HG03095 (cell line): ENCODE measurements around the gene NVL.
A peak's percentile ranks its signal among the peaks of the same experiment; 100 is the strongest.
"Not testable (repeated sequence)": the region's sequence is repeated elsewhere in the genome, so short reads cannot be mapped to it uniquely, and the experiment has no call there.

ENCODE experiments used
- ATAC-seq: cut with Tn5 transposase; IDR thresholded peaks from one replicate; pipeline ENCODE4 v1.9.1; 2021; ENCODE audit warnings: moderate library complexity; ENCODE audit not compliant: unreplicated experiment

Gene NVL

DNA sequence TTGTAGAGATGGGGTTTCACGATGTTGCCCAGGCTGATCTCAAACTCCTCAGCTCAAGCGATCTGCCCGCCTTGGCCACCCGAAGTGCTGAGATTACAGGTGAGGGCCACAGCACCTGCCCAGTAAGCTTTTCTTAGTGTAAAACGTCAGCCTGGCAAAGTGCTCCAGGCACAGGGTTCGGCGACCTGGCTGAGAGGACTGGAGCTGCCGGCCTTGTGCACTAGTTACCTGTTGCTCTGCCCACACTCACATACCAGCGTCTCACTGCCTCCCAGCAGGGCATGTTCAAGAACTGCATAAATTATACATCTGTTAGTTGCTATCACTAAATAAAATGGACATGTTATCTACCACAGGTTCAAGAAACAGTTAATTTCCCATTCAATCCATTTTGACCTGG is 91.8 kb downstream of the NVL start:
- no peak for ATAC-seq

DNA sequence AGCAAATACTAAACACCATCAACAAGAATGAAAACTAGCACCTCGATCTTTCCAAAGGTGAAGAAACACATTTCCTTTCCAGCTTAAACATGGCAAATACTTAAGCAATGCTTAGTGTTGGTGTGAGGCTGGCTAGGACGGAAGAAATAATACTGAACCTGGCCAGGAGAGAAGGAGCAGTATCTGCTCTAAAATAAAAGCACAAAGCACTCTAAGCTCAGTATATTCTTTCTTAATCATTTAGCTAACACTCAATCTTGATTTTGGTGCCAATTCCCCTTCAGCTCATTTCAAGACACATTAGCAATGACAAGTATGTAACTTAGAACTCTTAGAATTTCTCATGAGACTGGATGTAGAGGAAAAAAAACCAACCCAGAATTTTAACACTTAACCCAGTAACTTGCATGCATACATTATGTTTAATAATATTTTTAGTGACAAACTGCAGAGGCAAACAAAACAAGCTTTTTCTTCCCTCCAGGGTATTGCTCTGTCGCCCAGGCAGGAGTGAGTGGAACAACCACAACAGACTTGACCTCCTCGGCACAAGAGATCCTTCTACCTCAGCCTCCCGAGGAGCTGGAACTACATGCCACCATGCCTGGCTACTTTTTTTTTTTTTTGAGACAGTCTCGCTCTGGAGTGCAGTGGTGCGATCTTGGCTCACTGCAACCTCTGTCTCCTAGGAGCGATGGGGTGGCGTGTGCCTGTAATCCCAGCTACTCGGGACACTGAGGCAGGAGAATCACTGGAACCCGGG is 92.7 kb downstream of the NVL start:
- no peak for ATAC-seq

DNA sequence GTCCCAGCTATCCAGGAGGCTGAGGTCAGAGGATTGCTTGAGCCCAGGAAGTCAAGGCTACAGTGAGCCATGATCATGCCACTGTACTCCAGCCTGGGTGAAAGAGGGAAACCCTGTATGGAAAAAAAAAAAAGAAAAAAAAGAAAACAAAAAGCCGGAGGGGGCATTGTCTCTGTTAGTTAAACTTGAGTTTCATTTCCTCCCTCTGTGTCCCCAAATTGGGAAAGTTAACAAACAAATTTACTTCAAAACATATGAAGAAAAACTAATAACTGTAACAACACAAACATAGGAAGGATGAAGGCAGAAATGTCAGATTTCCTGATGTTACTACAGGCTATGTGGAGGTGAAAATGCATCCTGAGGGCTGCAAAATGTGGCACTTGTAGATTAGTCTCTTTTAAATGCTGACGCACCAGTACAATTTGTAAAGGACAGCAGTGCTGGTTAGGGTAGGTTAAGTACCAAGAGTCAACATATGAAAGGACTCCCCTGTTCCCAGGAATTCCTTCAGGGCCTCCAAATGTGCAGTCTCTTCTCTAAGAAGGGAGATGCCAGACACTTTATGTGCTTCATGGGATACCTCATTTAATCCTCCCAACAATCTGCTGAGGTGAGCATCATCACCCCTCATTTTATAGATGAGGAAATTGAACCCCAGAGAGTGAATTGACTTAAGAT is 94.0 kb downstream of the NVL start:
- ATAC-seq: no peak

DNA sequence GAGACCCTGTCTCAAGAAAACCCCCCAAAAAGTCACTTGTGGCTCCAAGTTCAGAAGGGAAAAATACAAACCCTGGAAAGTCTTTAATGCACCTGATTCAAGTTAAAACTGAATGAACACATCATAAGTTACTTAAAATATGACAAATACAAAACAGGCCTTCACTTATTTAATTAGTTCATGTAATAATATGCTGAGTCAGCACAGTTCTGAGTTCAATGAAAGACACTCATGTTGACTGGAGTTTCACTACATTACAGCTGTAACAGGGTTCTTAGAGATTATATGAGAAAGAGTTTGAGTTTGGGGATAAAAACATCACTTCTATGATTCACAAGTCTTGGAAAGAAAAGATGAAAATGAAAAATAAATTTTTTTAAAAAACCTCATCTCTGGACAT is 96.0 kb downstream of the NVL start:
- ATAC-seq: no peak

DNA sequence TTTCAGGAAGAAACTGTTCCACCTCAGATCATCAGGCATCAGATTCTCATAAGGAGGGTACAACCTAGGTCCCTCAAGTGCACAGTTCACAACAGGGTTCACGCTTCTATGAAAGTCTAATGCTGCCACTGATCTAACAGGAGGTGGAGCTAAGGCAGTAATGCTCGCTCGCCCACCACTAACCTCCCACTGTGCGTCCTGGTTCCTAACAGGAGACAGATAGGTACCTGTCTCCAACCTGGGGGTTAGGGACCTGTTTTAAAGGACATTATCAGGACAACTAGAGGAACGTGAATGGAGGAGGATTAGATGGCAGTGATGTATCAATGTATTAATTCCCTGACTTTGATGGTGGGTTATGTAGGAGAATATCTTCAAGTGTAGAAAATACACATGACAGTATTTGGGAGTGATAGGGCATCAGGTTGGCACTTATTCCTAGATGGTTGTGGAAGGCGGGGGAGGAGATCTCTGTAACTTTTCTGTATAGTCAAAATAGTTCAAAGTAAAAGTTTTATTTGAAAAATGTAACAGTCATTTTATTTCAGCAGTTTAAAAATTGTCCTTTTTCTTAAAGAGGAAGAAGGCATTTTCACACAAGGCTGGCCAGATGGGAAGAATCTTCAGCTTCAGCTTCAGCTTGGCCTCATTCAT is 103.0 kb downstream of the NVL start:
- ATAC-seq: no peak

DNA sequence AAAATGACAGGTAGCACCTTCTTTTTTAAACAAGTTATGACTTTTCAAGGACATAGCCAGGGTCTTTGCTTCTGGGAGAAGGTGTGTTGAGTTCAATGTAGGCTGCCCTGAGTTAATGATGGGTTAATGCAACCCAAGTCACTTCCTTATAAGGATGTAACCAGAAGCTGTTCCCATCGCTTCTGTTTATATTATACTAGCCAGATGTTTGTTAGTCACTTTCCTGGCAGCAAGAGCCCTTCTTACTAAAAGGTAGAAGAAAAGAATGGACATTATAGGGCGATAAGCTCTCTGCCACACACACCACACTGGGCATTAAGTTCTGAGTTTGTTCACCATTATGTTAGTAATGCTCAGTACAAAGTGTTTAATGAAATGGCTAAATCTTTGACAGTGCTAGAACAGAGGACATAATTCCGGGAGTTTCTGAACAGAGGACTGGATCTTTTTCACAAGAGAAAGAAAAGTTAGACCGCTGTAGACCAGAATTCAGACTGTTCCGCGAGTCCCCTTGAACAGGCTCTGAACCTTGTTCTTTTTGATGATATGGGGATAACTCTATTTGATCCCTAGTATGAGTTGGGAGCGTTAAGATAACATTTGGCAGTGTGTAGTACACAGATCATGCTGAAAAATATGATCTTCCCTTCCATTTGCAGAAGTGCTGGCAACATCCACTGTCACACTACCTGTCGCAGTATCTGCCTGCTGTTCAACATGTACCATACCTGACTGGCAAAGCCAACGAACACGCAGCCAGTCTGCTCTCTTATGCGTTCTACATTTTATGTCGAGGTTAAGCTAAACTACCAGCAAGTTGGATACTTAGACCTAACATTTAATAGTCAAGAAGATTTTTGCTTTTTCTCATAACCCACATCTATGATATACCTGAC is 105.9 kb downstream of the NVL start:
- ATAC-seq: no peak

DNA sequence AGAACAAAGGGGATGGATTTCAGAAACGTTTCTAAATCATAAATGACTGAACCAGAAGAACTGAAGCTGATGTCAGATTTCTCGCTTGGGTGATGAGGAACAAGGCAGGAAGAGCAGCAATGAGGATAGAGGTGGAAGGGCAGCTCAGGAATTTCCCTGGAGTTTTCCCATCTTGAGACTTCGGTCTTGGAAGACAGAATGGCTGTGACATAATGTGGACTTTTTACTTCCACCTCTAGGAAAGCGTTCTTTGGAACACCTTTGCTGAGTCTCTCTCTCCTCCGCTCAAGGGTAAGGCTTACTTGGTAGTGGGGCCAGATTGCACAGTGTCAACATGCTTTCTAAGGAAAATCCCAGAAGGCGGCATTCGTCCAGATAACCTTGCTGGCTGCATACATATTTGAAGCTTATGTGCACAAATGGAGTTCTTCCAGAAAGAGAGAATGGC is 110.3 kb downstream of the NVL start:
- ATAC-seq: no peak

DNA sequence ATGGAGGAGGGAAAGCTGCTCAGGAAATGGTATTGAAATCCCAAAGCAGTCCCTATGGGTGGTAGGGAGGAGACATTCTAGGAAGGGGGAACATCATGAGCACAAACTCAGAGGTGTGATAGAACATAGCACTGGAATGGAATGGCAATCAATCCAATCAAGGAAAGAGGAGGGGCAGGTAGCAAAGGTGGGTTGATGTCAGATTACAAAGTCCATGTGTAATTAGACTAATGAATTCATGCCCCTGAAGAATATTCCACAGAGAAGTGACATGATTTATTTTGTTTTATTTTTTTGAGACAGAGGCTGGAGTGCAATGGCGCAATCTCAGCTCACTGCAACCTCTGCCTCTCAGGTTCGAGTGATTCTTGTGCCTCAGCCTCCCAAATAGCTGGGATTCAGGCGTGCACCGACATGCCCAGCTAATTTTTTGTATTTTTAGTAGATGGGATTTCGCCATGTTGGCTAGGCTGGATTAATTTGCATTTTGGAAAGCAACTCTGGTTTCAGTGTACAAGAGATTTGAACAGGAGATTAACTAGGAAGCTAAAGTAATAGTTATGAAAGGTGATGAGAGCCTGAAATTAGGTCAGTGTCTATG is 110.9 kb downstream of the NVL start:
- ATAC-seq: no peak

DNA sequence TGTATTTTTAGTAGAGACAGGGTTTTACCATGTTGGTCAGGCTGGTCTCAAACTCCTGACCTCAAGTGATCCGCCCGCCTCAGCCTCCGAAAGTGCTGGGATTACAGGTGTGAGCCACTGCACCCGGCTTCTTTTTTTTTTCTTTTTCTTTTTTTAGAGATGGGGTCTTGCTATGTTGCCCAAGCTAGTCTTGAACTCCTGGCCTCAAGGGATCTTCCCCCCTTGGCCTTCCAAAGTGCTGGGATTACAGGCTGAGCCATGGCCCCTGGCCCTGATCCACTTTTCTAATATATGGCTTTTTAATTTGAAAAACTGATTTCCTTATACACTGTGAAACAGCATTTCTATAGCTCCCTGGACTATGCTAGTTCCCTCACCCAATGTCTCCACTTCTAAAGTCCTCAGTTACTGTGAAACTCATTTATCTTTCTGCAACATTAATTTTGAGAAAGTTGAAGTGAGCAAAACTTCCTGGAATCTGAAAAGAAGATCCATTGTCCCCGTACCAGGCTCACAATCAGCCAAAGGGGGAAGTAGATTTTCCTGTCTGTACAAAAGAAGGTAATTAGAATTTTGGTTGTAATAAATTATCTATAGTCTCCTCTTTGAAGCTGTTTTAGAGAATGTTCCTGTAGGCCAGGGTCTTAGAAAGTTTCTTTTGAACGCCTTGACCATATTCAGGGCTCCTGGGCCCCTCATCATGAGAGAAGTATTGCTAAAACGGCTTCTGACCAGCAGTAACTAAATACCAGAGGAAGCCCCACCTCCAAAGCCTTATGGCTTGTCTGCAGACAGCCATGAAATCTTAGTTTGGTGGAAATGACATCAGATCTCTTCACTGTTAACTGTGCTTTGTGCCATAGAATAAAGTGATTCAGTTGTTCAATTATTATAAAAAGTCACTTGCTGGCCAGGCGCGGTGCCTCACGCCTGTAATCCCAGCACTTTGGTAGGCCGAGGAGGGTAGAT is 112.0 kb downstream of the NVL start:
- ATAC-seq: no peak

DNA sequence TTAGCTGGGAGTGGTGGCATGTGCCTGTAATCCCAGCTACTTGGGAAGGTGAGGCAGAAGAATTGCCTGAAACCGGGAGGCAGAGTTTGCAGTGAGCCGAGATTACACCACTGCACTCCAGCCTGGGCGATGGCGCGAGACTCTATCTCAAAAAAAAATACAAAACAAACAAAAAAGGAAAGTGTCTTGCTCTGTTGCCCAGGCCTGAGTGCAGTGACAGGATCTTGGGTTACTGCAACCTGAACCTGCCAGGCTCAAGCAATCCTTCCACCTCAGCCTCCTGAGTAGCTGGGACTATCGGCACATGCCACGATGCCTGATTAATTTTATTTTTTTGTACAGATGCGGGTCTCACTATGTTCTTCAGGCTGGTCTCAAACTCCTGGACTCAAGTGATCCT is 113.6 kb downstream of the NVL start:
- ATAC-seq: no peak

DNA sequence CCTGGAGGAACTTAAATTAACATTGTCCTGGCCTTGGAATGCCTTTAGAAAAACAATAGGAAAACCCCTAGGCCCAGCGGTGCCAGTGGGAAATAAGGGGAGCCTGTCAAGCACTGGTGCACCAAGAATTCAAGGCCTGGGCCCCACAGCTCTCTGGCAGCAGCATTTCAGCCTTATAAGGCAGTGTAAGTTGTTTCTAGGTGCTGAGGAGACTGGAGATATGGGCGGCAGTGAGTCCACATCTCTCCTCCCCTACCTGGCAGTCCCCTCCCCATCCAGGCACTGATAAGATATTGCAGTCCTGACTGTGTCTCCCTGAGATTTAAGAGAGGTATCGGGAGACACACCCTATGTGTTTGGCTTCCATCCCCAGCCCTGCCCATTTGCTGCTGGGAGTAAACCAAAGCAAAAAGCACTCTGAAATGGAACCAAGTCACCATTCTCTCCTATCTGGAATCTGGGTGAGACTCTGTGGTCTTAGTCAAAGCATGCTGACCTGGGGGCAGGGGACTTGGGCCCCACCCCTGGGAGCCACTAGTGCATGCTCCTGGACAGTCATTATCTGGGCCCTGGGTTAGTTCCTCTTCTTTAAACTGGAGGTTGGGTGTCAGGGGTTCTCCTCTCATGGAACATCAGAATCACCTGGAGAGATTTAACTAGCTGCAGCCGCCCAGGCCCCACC is 116.4 kb downstream of the NVL start:
- no peak for ATAC-seq

DNA sequence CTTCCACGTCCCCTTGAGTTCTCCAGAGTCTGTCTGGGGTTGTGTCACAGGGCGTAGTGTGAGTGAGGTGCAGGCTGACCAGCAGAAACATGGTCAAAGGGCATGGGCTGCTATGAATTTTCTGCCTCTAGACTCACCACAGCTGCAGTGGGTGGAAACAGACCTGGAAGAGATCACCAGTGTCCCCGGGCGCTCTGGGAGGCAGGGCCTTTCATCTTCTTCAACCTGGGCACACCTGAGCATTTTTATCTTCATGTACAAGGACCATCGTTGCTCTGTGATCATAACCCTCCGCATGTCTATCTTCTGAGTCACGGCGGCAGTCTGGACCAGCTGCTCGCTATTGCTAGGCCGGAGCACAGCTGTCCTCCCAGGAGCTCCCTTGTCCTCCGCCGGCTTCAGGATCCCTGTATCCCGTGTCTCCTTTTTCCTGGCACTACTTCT is 117.3 kb downstream of the NVL start:
- ATAC-seq: no peak

DNA sequence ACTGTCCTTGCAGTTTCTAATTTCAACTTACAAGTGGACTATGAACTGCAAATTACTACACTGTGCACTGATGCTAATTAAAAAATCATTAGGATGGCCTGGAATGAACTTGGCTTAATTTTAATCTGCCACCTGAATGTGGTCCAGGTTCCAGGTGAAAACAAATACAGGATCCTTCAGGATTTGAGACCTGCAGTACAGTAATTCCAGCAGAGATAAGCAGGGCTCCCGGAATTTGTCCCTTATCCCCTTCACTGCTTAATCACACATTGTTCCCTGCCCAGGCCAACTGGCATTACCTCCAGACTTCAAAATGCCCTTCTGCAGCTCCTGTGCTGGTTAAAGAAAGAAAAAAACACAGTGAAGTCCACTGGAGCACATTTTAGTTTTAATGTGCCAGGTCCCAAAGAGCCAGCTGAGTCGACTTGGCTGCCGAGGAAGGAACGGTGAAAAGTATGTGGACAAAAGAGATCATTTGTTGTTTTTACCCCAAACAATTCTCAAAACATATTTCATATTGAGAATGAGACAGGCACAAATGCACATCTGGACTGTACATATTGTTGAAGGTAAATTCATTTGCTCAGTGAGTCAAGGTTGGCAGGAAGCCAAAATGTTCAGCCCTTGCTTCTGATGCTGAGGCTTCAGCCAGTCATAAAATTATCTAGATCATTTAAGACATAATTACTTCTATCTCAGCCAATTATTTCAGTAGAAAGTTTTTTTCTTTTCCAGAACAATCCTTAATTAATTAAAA is 118.6 kb downstream of the NVL start:
- no peak for ATAC-seq

DNA sequence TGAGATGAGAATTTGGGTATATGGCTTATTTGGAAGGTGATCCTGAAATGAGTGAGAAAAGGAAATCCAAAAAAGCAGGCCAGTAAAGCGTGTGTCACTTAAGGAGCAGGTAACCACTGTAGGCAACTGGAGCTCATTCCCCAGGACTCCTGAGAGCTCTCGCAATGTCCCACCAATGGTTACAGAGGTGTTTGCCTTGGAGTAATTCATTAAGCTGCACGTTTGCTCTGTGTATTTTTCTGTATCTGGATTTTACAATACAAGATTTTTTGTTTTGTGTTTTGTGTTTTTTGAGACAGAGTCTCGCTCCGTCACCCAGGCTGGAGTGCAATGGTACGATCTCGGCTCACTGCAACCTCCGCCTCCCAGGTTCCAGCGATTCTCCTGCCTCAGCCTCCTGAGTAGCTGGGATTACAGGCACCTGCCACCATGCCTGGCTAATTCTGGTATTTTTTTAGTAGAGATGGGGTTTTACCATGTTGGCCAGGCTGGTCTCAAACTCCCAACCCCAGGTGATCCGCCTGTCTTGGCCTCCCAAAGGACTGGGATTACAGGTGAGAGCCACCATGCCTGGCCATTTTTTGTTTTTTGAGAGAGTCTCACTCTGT is 123.9 kb downstream of the NVL start:
- ATAC-seq: not testable (repeated sequence)

DNA sequence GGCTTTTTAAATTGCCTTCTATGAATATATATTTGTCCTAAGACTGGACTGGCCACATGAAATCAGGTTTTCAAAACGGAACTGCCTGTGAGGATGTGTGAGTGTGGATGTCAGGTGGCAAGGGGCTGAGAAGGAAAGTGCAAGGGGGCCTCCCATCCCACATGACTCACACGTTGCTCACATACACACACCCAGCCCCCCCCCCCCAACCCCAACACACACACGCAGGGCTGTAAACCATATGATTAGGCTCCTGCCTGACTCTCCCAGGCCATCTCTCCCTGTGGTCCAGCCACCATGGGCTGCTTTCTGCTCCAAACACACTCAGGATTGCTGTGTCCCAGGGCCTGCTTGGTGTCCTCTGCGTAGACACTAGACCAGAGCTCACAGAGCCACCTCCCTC is 124.5 kb downstream of the NVL start:
- no peak for ATAC-seq

DNA sequence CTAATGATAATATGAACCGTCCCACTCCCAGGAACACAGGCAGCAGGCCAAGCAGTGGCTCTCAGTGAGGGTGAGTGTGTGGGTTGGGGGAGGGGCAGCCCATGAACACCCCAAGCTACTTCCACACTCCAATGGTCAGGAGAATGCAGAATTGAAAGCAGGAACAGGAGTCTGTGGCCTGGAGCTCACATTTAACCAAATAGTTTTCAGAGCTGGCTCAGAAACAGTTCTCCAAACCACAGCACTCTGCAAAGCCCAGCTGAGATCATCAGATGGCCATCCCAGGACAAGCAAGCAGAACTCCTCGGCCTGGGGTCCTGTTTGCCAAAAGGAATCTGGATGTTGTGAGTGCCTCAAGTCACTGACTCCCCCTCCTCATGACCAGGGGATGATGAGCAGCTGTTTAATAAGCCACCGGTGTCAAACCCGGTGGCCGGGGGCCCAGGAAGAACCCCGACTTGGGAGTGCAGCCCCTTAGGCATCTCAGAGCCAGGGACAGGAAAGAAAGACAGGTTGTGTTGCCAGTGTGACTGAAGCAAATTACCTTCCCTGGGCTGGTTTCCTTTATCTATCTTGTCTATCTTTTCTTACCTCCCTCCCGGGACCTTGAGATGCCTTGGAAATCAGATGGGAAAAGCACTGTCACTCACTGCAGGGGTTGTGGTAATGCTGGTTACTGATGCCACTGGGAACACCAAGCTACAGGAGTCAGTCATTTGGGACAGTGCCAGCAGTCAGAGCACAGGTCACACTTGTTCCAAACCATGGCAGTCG is 126.5 kb downstream of the NVL start:
- ATAC-seq: peak; percentile 54

DNA sequence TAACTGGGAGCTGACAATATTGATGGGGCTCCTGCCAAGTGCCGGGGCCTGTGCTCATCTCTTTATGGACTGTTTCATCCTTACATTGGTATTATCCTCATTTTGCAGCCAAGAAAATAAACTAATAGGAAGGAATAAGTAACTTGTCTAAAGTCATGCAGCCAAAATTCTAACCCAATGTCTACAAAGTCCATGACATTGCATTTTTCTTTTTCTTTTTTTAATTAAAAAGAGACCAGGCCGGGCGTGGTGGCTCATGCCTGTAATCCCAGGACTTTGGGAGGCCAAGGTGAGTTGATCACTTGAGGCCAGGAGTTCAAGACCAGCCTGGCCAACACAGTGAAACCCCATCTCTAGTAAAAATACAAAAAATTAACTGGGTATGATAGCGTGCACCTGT is 128.1 kb downstream of the NVL start:
- ATAC-seq: no peak
